K562 (cell line): Measurements from ENCODE around the gene BRME1. TPM values are rescaled to one million over a fixed set of nuclear protein-coding genes. Genes with fewer than 3 reads are reported as not detected.

Experiments used
- BCOR ChIP-seq: fragments of 450-650 bp; IDR thresholded peaks from 2 replicates; pipeline ENCODE4 v1.6.1; 2016
- CBFA2T2 ChIP-seq: fragments of 450-650 bp; conservative IDR thresholded peaks from 2 replicates; pipeline ENCODE4 v1.6.1; 2017; ENCODE audit warnings: mild to moderate bottlenecking
- CBX1 ChIP-seq: sonication (generic); IDR thresholded peaks from 2 replicates; pipeline ENCODE4 v1.6.1; 2016; ENCODE audit warnings: antibody characterized with exemption, low read depth, mild to moderate bottlenecking
- CC2D1A ChIP-seq: fragments of 450-650 bp; IDR thresholded peaks from 2 replicates; pipeline ENCODE4 v1.6.1; 2017; ENCODE audit warnings: mild to moderate bottlenecking
- CTCF ChIP-seq, 3 experiments: IDR thresholded peaks in 2 of 3; conservative IDR thresholded peaks in 1 of 3; 2 replicates each; pipeline ENCODE4 v1.5.1; 2011 to 2012; ENCODE audit warnings: low read length in 3 of 3, mild to moderate bottlenecking in 3 of 3, control low read depth in 2 of 3, improper control_type of control experiment in 1 of 3, inconsistent platforms in 1 of 3, low read depth in 1 of 3, mixed read lengths in 1 of 3, moderate library complexity in 1 of 3; ENCODE audit not compliant: insufficient read depth in 2 of 3
- EP300 ChIP-seq: IDR thresholded peaks from 2 replicates; pipeline ENCODE4 v1.6.1; 2012; ENCODE audit warnings: low read length, improper control_type of control experiment
- FOXM1 ChIP-seq, 2 experiments: fragments of 450-650 bp in 1 of 2; sonication (generic) in 1 of 2; formaldehyde crosslinking in 1 of 2; IDR thresholded peaks; 2 replicates each; pipeline versions ENCODE4 v1.6.1 to v1.9.0; 2017 to 2022; ENCODE audit warnings: low read depth in 2 of 2, mild to moderate bottlenecking in 2 of 2, missing genetic modification reagents in 1 of 2, moderate library complexity in 1 of 2
- GTF2F1 ChIP-seq: IDR thresholded peaks from 2 replicates; pipeline ENCODE4 v1.6.1; 2011; ENCODE audit warnings: low read depth, low read length, improper control_type of control experiment
- MCM3 ChIP-seq: fragments of 450-650 bp; IDR thresholded peaks from 2 replicates; pipeline ENCODE4 v1.6.1; 2016
- MEF2A ChIP-seq: IDR thresholded peaks from 2 replicates; pipeline ENCODE4 v1.6.1; 2011; ENCODE audit warnings: low read depth, mild to moderate bottlenecking, low read length, moderate library complexity; ENCODE audit not compliant: control insufficient read depth
- NFE2 ChIP-seq: IDR thresholded peaks from 2 replicates; pipeline ENCODE4 v1.6.1; 2014; ENCODE audit warnings: antibody characterized with exemption, low read depth
- POLR2G ChIP-seq: fragments of 200-400 bp; formaldehyde crosslinking; IDR thresholded peaks from 2 replicates; pipeline ENCODE4 v1.6.1; 2017; ENCODE audit warnings: low read depth, mild to moderate bottlenecking, antibody characterized with exemption, low read length, moderate library complexity
- PYGO2 ChIP-seq: fragments of 450-650 bp; IDR thresholded peaks from 2 replicates; pipeline ENCODE4 v1.6.1; 2016; ENCODE audit warnings: mild to moderate bottlenecking, missing genetic modification characterization, moderate library complexity, missing compliant biosample characterization
- SIN3A ChIP-seq, 2 experiments: fragments of 150-350 bp in 1 of 2; IDR thresholded peaks; 2 replicates each; pipeline ENCODE4 v1.6.1; 2011 to 2016; ENCODE audit warnings: borderline replicate concordance in 2 of 2, low read depth in 2 of 2, low read length in 2 of 2, mild to moderate bottlenecking in 2 of 2, moderate library complexity in 2 of 2; ENCODE audit not compliant: control insufficient read depth in 1 of 2
- TOE1 ChIP-seq, 2 experiments: fragments of 450-650 bp in 1 of 2; sonication (generic) in 1 of 2; formaldehyde crosslinking in 1 of 2; IDR thresholded peaks; 2 replicates each; pipeline versions ENCODE4 v1.7.1 to v1.8.0; 2016 to 2022; ENCODE audit warnings: borderline replicate concordance in 2 of 2, mild to moderate bottlenecking in 2 of 2, antibody characterized with exemption in 1 of 2, inconsistent platforms in 1 of 2, low read depth in 1 of 2, missing genetic modification reagents in 1 of 2, moderate library complexity in 1 of 2
- TRIM28 ChIP-seq: fragments of 450-650 bp; IDR thresholded peaks from 2 replicates; pipeline ENCODE4 v1.6.1; 2017
- ZNF165 ChIP-seq: fragments of 250-450 bp; sonication (Bioruptor Pico); IDR thresholded peaks from 2 replicates; pipeline ENCODE4 v1.4.0; 2020; ENCODE audit warnings: borderline replicate concordance
- ZNF561 ChIP-seq: fragments of 450-650 bp; formaldehyde crosslinking; conservative IDR thresholded peaks from 2 replicates; pipeline ENCODE4 v1.4.0; 2020; ENCODE audit warnings: mild to moderate bottlenecking, moderate library complexity
- polyA plus RNA-seq, 8 experiments: library from polyadenylated mRNA; depleted of rRNA in 4 of 8; stranded (reverse) in 5 of 8; unstranded in 3 of 8; fragments of >200 nt; fragmentation: Nextera tagmentation in 2 of 8; fragmentation: Illumina TruSeq in 1 of 8; extraction: Ambion mirVana in 2 of 8; extraction: Trizol in 1 of 8; gene quantifications; 2 replicates each; pipeline versions ENCODE4 v1.2.1 to v1.2.3, GENCODE V29; 2011 to 2014; ENCODE audit warnings: inconsistent platforms in 1 of 8, missing spikeins in 1 of 8
- total RNA-seq, 7 experiments: library from RNA; depleted of rRNA in 6 of 7; stranded (reverse); fragments of >200 nt in 6 of 7; fragmentation: Illumina TruSeq in 2 of 7; extraction: Trizol in 2 of 7; gene quantifications; 2 replicates each; pipeline versions ENCODE4 v1.2.1 to v1.2.3, GENCODE V29; 2011 to 2021; ENCODE audit warnings: low replicate concordance in 1 of 7
- TF ChIP-seq, protein P1 (sequence below): sonication (generic); formaldehyde crosslinking; IDR thresholded peaks from 2 replicates; pipeline ENCODE4 v1.8.0; 2022; ENCODE audit warnings: mild to moderate bottlenecking, missing genetic modification reagents, borderline replicate concordance
- TF ChIP-seq, protein P2 (sequence below): IDR thresholded peaks from 2 replicates; pipeline ENCODE4 v1.6.1; 2011; ENCODE audit not compliant: insufficient read length; ENCODE audit errors: extremely low read depth
- TF ChIP-seq, protein P3 (sequence below): sonication (generic); formaldehyde crosslinking; IDR thresholded peaks from 2 replicates; pipeline ENCODE4 v1.5.0; 2020; ENCODE audit warnings: missing genetic modification reagents

BRME1 gene
- total and polyA plus RNA-seq, 9 of the 15 experiments (the other 6 are each of a cell fraction or from before 2014, with no cell fraction given): 0.75 to 6.1 (median 3.6) TPM

DNA sequence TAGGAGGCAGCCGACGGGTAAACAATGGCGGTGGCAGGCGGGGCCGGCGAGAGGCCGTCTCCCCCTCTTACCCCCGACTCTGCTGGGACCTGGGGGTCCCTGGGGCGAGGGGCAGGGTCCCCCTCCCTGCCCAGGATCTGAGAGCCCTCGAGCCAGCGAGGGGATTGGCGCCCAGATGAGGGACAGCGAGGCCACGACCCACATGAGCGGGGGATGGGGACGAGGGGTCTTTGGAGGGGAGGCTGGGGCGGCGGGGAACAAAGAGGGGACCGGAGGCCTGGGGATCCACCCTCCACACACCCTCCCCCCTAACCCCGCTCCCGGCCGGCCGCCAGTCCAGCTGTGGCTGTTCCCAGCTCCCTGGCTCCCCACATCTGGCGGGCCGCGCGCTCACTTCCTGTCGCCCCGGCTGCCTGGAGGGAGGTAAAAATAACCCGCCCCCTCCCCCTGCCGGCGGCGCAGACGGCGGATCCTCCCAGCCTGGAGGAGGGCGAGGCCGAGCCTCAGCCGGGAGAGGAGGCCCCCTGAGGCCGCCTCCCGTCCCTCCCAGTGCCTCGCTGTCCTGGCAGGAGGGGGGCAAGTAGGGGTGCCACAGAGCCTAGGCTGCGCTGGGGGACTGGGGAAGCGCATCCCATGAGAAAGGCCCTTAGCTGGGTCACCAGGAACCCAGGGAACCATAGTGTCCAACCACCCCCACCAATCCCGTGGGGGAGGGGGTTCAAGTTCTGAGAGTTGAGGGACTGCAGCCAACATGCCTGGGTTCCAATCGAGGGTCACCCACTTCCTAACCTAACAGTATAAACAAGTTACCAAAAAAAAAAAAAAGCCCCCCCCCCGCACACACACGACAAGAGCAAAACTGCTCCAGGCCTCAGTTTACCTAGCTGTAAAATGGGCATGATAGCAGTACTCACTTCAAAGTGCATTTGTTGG lies 58.2 kb downstream of the BRME1 start (continued):
- TF ChIP-seq PYGO2 (tag) (no peak), BCOR (peak; percentile 100), MCM3 (no peak), EP300 (peak; percentile 59), POLR2G (peak; percentile 93), ZNF561 (CRISPR knock-in tag) (no peak), CTCF (IDR thresholded peaks at IDR 0.05 in 2 of 3, conservative IDR thresholded peaks at IDR 0.05 in 1 of 3; ENCODE audit: insufficient read depth in 2 of 3, low read depth in 1 of 3, low read length in 3 of 3) (peak in 2 of 3 experiments; percentile 40 to 46; a peak in 4 of 6 replicates), TOE1 (IDR thresholded peaks at IDR 0.05; ENCODE audit: borderline replicate concordance) (peak; percentile 35; the same call in 1 of the 2 replicates), TOE1 (CRISPR knock-in tag; IDR thresholded peaks at IDR 0.05; ENCODE audit: borderline replicate concordance, low read depth) (no peak; the same call in 1 of the 2 replicates), TRIM28 (peak; percentile 48; the same call in 1 of the 2 replicates), CC2D1A (peak; percentile 87), SIN3A (IDR thresholded peaks at IDR 0.05; ENCODE audit: borderline replicate concordance in 2 of 2, control insufficient read depth in 1 of 2, low read depth in 2 of 2, low read length in 2 of 2) (peak in 1 of 2 experiments; percentile 55; a peak in 1 of 4 replicates), MEF2A (peak; percentile 91), FOXM1 (IDR thresholded peaks at IDR 0.05; ENCODE audit: low read depth) (peak; percentile 38; the same call in 1 of the 2 replicates), FOXM1 (CRISPR knock-in tag; IDR thresholded peaks at IDR 0.05; ENCODE audit: low read depth) (no peak), CBX1 (peak; percentile 99), GTF2F1 (no peak; the same call in 1 of the 2 replicates), CBFA2T2 (peak; percentile 61), ZNF165 (CRISPR knock-in tag) (no peak), NFE2 (no peak)
- TF ChIP-seq, protein P1, sequence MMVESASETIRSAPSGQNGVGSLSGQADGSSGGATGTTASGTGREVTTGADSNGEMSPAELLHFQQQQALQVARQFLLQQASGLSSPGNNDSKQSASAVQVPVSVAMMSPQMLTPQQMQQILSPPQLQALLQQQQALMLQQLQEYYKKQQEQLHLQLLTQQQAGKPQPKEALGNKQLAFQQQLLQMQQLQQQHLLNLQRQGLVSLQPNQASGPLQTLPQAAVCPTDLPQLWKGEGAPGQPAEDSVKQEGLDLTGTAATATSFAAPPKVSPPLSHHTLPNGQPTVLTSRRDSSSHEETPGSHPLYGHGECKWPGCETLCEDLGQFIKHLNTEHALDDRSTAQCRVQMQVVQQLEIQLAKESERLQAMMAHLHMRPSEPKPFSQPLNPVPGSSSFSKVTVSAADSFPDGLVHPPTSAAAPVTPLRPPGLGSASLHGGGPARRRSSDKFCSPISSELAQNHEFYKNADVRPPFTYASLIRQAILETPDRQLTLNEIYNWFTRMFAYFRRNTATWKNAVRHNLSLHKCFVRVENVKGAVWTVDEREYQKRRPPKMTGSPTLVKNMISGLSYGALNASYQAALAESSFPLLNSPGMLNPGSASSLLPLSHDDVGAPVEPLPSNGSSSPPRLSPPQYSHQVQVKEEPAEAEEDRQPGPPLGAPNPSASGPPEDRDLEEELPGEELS (CRISPR knock-in tag): no peak
- TF ChIP-seq, protein P2, sequence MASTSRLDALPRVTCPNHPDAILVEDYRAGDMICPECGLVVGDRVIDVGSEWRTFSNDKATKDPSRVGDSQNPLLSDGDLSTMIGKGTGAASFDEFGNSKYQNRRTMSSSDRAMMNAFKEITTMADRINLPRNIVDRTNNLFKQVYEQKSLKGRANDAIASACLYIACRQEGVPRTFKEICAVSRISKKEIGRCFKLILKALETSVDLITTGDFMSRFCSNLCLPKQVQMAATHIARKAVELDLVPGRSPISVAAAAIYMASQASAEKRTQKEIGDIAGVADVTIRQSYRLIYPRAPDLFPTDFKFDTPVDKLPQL: no peak
- TF ChIP-seq, protein P3, sequence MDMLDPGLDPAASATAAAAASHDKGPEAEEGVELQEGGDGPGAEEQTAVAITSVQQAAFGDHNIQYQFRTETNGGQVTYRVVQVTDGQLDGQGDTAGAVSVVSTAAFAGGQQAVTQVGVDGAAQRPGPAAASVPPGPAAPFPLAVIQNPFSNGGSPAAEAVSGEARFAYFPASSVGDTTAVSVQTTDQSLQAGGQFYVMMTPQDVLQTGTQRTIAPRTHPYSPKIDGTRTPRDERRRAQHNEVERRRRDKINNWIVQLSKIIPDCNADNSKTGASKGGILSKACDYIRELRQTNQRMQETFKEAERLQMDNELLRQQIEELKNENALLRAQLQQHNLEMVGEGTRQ: no peak
